Muscle of arm (tissue), 12 donors: ENCODE data around the gene SULT2B1. TPM values are rescaled to one million over a fixed set of nuclear protein-coding genes. Genes with fewer than 3 reads are reported as not detected.

Source experiments
- DNase-seq: peaks from one replicate; pipeline ENCODE4 v3.0.0-alpha.2; 2013
- polyA plus RNA-seq, 12 donors: library from polyadenylated mRNA; unstranded; fragments of 120-200 nt; gene quantifications; one replicate each; pipeline ENCODE4 v1.2.1, GENCODE V29; 2013; ENCODE audit not compliant: insufficient read length in 12 of 12

SULT2B1 gene
- polyA plus RNA-seq, 12 donors, result 0.13 to 13.1 (median 0.31) TPM; not detected in 4

- no peak for DNase-seq
These were observed 94.8 kb downstream of the SULT2B1 start for GRCh38 chr19:48646722-48647216.

DNA sequence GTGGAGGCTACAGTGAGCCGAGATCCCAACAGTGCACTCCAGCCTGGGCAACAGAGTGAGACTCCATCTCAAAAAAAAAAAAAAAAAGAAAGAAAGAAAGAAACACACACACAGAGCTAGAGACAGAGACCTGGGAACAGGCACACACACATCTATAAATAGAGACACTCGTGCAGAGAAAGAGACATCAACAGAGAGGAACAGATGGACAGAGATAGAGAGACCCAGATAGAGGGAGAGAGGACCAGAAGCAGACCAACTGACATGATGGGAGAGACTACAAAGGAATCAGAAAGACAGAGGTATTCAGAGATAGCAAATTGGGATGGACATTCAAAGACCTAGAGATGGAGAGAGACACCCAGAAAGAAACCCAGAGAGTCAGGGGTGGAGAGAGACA lies 96.2 kb downstream of the SULT2B1 start:
- no peak for DNase-seq

Other genes starting within 250 kb of the SULT2B1 start
- 100 to 1,000 TPM in 10 of 12 donors, 10 to 100 TPM in 1, not detected in 1; 87.0 to 162 (median 145) TPM for gene EMP3, start 226.6 kb upstream of the SULT2B1 start, polyA plus RNA-seq
- 10 to 100 TPM in 10 of 12 donors, 1 to 10 TPM in 1, not detected in 1; 9.2 to 21.5 (median 17.1) TPM for gene TMEM143, start 188.2 kb upstream of the SULT2B1 start, polyA plus RNA-seq
- not detected for gene SYNGR4, start 187.8 kb upstream of the SULT2B1 start, polyA plus RNA-seq
- 100 to 1,000 TPM in 11 of 12 donors, not detected in 1; 101 to 185 (median 124) TPM for gene KDELR1, start 160.6 kb upstream of the SULT2B1 start, polyA plus RNA-seq
- 1 to 10 TPM in 8 of 12 donors, under 1 TPM in 3, not detected in 1; 0.73 to 4.0 (median 1.3) TPM for gene GRIN2D, start 158.5 kb upstream of the SULT2B1 start, polyA plus RNA-seq
- gene GRWD1, start 106.2 kb upstream of the SULT2B1 start, polyA plus RNA-seq, result 10 to 100 TPM in 11 of 12 donors, not detected in 1; 16.6 to 25.2 (median 20.2) TPM
- 1 to 10 TPM in 3 of 12 donors, under 1 TPM in 7, not detected in 2; 0.54 to 1.3 (median 0.83) TPM for gene KCNJ14, start 96.6 kb upstream of the SULT2B1 start, polyA plus RNA-seq
- 10 to 100 TPM in 11 of 12 donors, not detected in 1; 32.5 to 76.9 (median 41.0) TPM for gene CYTH2, start 82.8 kb upstream of the SULT2B1 start, polyA plus RNA-seq
- gene LMTK3, start 40.3 kb upstream of the SULT2B1 start, polyA plus RNA-seq, result 1 to 10 TPM in 1 of 12 donors, under 1 TPM in 7, not detected in 4; 0.07 to 1.9 (median 0.12) TPM
- under 1 TPM in 1 of 12 donors, not detected in 11; 0.57 TPM for gene SPACA4, start 54.6 kb downstream of the SULT2B1 start, polyA plus RNA-seq
- 10 to 100 TPM in 1 of 12 donors, 1 to 10 TPM in 2, under 1 TPM in 4, not detected in 5; 0.09 to 18.2 (median 0.46) TPM for gene FAM83E, start 62.9 kb downstream of the SULT2B1 start, polyA plus RNA-seq
- 1,000 to 10,000 TPM; 1,133 to 1,917 (median 1,470) TPM for gene RPL18, start 67.0 kb downstream of the SULT2B1 start, polyA plus RNA-seq
- gene SPHK2, start 67.3 kb downstream of the SULT2B1 start, polyA plus RNA-seq, result 10 to 100 TPM in 2 of 12 donors, 1 to 10 TPM in 9, not detected in 1; 5.5 to 27.2 (median 7.2) TPM
- gene DBP, start 85.2 kb downstream of the SULT2B1 start, polyA plus RNA-seq, result 10 to 100 TPM in 3 of 12 donors, 1 to 10 TPM in 8, not detected in 1; 3.7 to 11.3 (median 5.3) TPM
- 10 to 100 TPM in 6 of 12 donors, 1 to 10 TPM in 5, not detected in 1; 5.8 to 20.9 (median 10.5) TPM for gene CA11, start 94.0 kb downstream of the SULT2B1 start, polyA plus RNA-seq
- gene NTN5, start 120.8 kb downstream of the SULT2B1 start, polyA plus RNA-seq, result 1 to 10 TPM in 6 of 12 donors, under 1 TPM in 4, not detected in 2; 0.56 to 2.2 (median 1.2) TPM
- gene FUT2, start 143.8 kb downstream of the SULT2B1 start, polyA plus RNA-seq, result 1 to 10 TPM in 1 of 12 donors, under 1 TPM in 9, not detected in 2; 0.34 to 1.2 (median 0.73) TPM
- 100 to 1,000 TPM in 5 of 12 donors, 10 to 100 TPM in 6, not detected in 1; 56.7 to 184 (median 98.5) TPM for gene MAMSTR, start 167.6 kb downstream of the SULT2B1 start, polyA plus RNA-seq
- 10 to 100 TPM in 11 of 12 donors, not detected in 1; 15.1 to 39.6 (median 22.0) TPM for gene RASIP1, start 188.4 kb downstream of the SULT2B1 start, polyA plus RNA-seq
- gene IZUMO1, start 194.7 kb downstream of the SULT2B1 start, polyA plus RNA-seq, result 1 to 10 TPM in 5 of 12 donors, under 1 TPM in 5, not detected in 2; 0.43 to 2.2 (median 1.1) TPM
- 1 to 10 TPM in 9 of 12 donors, under 1 TPM in 1, not detected in 2; 0.95 to 1.7 (median 1.4) TPM for gene FUT1, start 200.5 kb downstream of the SULT2B1 start, polyA plus RNA-seq
- gene FGF21, start 203.4 kb downstream of the SULT2B1 start, polyA plus RNA-seq, result not detected